NCI-H524 treated with DMSO at 0.1 percent for 48 hours (cell line): ENCODE results near the gene MYH6.
"Not testable (repeated sequence)": the region's sequence is repeated elsewhere in the genome, so short reads cannot be mapped to it uniquely, and the experiment has no call there.

ENCODE experiments used
- DNase-seq: peaks from one replicate; lab custom pipeline; 2025; lab: John Stamatoyannopoulos, UW

The MYH6 gene

DNA sequence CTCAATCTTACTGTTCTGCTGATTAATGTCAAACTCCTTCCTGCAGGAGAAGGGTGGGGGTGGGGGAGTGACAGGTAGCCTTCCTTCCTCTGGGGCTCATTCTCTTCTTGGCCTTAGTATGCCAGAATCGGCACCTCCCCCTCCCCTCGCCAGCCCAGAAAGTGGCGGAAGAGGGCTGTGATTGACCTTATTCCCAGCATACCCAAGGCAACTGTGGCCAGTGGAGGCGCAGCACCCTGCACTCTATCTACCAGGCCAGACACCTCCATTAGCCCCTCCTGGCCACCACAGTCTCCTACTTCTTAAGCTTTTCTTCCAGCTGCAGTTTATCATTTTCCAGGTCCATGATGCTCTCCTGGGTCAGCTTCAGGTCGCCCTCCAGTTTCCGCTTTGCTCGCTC is 15.5 kb downstream of the MYH6 start:
- no peak for DNase-seq

DNA sequence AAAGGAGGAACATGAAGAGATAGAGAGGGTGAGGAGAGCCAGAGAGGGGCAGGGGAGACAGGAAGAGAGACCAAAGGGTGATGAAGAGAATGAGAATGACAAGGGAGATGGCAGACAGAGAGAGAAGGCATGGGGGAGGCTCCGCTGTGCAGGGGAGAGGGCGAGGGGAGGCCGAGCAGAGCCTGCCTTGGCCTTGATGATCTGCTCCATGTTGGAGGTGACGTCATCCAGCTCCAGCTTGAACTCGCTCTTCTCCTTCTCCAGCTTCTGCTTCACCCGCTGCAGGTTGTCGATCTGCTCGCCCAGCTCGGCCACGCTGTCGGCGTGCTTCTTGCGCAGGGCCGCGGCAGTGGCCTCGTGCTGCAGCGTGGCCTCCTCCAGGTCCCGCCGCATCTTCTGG is 18.2 kb downstream of the MYH6 start:
- DNase-seq: not testable (repeated sequence)

DNA sequence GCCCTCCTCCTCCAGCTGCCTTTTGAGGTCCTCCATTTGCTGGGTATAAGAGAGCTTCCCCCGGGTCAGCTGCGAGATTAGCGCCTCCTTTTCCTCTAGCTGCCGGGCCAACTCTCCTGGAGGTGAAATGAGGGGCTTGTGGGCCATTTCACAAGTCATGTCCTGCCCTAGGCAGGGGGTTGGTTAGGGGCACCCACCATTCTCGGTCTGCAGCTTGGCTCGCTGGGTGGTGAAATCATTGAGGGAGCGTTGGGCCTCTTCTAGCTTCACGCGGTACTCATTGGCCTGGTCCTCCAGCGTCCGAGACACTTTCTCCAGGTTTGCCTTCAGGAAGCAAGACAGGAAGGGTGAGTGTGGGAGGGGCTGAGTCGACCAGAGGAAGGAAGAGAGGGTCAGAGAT is 18.7 kb downstream of the MYH6 start:
- DNase-seq: no peak

DNA sequence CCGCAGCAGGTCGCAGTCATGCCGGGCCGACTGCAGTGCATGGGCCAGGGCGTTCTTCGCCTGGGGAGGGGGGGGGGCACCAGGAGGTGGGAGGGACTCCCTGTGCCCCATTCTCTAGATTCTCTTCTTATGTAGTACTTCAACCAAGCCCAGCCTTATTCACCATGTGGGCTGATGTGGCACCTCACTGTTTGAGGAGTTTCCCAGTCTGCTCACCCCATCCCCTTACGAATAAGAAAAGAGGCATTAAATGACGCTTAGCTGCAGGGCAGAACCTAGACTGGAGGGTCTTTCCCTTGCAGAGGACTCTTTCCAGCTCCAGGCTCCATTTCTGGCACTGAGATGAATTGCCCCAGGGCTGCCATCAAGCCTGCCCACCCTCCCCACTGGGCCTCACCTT is 19.1 kb downstream of the MYH6 start:
- DNase-seq: no peak

DNA sequence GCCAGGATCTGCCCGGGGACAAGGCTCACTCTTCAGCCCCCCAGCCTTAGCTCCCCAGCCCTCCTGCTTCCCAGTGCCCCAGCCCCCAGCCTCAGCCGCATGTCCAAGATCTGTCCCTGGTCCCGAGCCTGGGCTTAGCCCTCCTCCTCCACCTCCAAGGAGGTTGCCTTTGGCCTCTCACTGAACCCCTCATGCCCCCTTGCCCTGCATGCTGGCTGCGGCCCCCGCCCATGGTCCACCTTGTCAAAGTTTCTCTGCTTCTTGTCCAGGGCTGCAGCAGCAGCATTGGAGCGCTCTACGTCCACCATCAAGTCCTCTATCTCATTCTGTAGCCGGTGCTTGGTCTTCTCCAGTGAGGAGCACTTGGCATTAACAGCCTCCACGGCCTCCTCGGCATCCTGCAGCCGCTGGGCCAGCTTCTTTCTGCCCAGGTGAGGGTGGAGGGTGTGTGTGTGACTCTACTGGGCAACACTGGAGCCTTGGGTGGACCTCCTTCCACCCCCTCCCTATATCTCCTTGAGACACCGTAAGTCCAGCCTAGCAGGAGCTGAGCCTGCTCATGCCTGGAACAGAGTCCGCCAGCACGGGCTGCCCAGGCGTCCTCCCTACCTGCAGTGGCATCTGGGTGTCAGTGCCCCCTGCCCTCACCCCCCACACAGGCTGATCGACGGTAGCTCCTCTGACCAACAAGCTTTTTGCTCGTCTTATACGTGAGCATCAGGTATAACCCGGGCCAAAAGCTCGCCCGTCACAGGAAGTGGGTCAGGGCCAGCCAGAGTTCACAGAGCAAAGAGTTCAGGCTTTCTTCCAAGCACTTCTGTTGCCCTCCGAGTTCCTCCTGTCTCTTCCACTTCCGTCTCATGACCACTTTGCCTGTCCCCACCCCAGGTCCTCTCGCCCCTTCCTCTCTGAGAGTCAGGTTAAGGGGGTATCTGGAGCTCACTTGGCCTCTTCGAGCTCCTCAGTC is 19.9 kb downstream of the MYH6 start:
- no peak for DNase-seq

DNA sequence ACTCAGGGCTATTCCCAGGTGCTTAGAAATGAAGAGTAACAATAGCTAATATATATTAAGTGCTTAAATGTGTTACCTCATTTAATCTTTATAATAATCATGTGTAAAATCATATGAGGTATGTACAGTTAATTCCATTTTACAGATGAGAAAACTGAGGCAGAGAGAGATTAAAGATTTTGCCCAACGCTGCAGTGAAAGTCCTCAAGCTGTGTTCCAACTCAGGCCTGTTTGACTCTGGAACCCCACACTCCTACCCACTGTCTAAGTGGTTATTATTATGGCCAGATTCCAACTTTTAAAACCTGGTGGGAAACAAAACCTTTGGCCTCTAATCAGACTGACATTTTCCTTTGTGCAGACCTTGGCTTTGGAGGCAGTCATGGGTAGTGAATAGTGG is 21.1 kb downstream of the MYH6 start:
- DNase-seq: no peak

DNA sequence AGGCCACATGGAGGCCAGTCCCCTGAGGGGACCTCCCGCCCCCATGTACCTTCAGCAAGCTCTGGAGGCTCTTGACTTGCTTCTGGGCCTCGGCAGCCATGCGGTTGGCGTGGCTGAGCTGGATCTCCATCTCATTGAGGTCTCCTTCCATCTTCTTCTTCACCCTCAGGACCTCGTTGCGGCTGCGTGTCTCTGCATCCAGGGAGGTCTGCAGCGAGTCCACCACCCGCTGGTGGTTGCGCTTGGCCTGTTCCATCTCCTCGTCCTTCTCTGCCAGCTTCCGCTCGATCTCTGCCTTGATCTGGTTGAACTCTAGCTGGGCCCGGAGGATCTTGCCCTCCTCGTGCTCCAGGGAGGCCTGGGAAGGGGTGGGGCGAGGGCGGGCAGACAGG is 21.8 kb downstream of the MYH6 start:
- DNase-seq: not testable (repeated sequence)

DNA sequence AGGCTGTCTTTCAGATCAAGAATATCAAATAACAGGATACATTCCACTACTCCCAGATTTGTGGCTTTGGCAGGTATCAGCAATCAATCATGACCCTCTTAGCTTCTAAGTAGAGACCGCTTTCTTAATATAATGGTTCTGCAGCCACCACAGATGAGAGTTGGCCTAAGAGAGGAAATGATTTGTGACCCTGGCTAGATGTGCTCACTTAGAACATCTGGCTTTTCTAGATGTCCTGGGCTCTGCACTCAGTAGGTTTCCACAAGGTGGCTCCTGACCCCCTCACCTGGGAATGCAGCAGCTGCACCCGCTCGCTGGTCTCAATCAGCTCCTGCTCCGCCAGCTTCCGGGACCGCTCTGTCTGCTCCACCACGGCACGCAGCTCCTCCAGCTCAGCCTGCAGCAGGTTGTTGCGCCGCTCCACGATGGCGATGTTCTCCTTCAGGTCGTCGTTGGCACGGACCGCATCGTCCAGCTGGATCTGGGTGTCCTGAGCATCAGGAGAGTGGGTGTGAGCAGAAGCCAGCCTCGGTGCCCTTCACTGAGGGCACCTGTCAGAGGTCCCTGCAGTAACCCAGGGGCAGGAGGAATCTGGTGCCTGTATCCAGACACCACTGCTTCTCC is 22.3 kb downstream of the MYH6 start:
- no peak for DNase-seq

DNA sequence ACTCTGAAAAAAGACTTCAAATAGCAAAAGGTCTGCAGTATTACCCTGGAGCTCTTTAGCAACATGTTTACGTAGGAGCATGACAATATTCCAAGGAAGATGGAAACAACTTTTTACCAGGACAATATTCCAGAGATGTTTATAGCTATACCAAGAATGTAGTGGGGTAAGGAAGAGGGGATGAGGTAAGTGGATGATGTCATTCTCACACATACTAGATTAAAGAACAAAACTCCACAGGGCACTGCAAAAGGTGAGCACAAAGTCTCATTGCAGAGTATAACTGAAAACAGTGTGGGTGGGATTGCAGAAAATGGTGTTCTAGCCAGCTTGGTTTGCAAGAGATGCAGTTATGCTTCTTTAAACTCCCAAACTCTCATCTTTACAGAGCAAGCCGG is 22.8 kb downstream of the MYH6 start:
- no peak for DNase-seq

DNA sequence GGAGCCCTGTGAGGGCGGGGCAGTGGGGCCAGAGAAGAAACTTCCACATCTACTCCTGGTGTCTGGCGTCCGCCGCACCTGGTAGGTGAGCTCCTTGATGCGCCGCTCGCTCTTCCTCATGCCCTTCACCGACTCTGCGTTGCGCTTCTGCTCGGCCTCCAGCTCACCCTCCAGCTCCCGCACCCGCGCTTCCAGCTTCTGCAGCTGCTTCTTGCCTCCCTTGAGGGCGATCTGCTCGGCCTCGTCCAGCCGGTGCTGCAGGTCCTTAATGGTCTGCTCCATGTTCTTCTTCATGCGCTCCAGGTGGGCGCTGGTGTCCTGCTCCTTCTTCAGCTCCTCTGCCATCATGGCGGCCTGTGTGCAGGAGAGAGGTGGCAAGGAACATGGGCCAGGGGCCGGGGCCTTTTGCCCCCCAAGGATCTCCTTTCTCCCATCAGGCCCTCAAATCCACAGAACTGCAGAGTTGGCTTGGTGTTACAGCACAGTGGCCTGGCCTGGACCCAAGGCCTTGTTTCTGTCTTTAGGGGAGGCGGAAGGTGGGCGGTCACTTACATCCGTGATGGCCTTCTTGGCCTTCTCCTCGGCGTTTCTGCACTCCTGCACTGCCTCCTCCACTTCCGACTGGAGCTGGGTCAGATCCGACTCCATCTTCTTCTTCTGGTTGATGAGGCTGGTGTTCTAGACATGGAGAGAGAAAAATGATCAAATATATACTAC is 23.6 kb downstream of the MYH6 start:
- no peak for DNase-seq

DNA sequence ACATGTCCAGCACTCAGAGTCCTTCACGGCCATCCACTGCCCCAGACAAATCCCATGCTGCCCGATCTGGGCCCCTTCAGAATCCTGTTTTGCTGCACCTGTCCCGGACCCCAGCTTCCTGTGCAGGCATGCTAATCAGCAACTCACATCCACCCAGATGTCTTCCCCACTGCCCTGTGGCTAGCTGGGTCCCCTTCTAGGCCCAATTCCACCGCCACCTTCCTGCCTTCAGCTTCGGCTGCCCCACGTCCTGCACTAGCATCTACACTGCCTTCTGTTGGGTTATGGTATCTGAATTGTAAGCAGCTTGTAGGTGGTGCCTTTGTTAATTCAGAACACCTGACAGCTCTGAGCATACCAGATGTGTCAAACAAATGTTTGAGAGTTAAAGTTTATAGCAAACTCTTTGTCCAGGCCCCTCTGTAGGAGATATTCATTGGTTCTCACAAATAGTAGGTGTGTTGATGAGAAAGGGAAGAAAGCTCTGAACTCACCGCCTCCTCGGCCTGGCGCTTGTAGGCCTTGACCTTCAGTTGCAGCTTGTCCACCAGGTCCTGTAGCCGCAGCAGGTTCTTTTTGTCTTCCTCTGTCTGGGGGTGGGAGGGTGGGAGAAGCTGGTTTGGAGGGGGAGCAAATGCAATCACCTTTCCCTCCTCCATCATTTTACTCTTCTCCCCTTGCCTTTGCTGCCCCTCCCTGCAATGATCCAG is 25.2 kb downstream of the MYH6 start:
- DNase-seq: no peak

DNA sequence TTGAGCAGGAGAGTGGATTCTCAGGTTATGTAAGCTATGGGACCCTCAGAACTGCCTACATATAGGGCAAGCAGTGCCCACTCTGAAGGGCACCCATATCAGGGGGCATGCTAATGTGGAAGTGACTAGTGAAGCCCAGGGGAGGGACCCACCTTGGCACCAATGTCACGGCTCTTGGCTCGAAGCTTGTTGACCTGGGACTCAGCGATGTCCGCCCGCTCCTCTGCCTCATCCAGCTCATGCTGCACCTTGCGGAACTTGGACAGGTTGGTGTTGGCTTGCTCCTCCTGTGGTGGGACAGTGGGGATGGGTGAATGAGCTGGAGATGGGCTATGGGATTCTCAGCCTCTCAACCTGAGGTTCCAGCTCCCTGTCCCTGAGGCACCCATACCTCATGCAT is 25.8 kb downstream of the MYH6 start:
- DNase-seq: no peak

DNA sequence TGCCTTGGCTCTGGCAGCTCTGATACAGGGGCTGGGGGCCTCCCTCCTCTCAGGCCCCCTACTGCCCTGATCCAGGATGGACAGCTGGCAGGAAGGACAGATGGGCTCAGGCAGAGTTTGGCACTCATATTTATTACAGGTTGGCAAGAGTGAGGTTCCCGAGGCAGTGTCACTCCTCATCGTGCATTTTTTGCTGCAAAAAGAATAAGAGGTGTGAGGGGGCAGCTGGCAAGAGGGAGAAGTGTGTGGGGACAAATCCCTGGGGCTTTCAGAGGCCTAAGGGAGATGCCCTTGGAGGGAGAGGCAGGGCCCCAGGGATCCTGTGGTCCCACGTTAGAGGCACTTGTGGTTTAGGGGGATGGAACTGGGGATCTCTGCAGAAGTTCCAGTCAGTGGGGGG is 26.2 kb downstream of the MYH6 start:
- no peak for DNase-seq

DNA sequence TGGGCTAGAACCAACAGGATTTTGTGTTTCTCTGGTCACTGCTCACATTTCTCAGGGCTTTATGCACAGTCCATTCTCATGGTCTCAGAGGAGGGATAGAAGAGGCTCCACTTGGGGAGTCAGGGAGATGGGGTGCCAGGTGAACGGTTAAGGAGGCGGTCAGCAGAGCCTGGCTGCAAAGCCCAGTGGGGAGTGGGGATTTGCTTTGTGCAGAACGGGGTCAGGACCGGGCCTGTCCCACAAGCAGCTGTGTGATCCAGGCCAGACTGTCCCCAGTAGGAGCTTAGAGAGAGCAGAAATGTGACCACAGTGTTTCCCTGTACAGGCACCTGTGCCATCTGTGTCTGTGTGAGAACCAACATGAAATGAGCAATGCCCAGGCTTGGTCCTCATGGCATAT is 27.1 kb downstream of the MYH6 start:
- no peak for DNase-seq

DNA sequence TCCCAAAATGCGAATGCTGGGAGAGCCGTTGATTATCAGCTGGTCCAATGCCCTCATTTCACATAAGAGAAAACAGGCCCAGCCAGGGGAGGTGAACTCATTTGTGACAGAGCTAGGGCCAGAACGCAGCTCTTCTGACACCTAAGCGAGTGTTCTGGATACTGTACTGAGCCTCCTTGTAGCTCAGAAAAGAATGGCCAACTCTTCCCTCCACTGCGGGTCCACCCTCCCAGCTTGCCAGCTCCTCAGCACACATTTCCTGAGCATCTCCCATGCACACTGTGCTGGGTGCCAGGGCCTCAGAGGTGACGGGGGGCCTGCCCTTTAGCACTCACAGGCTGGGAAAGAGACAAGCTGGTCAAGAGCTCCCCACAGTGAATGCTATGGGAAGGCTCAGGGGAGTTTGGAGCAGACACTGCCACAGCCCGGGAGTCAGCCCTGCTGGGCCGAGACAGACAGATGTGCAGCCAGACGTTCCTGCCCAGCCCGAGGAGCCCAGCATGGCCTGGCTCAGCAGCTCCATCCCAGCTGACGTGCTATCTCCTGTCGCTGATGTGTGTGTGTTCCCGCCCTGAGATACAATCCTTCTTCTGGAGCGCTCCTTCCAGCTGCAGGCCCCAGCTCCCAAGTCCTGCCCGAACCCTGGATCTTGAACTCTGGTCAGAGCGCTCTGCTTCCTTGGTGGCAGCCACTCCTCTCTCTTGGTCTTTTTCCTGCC is 27.7 kb downstream of the MYH6 start:
- no peak for DNase-seq

DNA sequence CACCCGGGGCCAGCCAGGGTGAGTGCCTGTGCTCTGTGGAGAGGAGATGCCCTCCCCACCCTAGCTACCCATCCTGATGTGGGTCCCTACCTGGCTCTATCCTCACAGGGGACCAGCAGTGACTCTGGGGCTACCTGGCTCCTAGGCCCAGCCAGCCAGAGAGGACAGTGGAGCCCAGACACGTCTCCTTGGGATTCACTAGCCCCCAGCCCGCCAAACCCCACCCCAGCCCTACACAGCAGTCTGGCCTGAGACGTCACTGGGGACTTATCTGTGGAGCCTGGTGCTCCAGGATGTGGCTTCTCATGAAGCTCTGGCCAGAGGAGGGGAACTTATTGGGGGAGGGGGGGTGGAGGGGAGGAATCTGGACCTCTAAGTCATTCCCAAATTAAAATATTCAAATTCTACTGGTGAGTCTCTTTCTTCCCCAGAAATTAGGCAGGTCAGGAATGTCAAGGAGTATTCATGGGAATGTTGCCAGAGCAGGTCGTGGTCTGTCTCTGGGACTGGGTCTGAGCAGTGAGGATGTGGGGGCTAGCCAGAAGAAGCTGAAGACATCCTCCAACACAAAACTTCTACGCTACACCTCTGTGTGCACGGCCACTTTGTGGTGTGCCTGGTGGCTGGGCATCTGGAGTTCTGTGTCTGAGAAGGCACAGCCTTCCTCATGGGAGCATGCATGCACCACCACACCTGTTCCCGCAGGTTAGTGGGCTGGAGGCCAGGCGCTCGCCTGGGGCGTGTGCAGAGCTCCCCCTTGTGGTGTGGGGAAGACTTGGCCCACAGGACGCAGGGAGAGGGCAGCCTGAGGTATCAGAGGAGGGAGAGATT is 28.5 kb downstream of the MYH6 start:
- DNase-seq: peak; percentile 3

DNA sequence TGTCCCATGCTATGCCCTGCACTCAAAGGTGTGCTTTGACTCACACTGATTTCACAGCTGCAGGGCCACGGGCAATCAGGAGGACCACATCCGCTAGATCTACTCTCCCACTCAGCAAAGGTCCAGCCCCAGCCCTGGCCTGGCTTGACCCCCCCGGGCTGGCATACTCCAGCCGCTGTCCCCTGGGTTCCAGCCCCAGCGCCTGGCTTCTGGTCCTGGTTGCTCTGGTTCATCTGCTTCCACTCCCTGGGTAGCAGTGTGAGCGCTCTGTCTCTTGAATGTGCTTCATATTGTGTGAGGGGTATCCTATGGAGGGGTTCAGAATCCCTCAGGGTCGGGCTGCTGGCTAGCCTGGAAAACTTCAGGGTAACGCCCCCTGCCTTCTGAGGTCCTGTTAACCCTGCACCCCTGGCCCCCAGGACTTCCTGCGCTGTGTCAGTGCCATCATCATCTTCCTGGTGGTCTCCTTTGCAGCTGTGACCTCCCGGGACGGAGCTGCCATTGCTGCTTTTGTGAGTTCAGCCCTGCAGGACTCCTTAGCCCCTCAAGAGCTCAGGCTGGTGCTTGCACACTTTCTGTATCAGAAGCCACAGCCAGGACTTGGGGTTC is 29.4 kb downstream of the MYH6 start:
- DNase-seq: no peak

DNA sequence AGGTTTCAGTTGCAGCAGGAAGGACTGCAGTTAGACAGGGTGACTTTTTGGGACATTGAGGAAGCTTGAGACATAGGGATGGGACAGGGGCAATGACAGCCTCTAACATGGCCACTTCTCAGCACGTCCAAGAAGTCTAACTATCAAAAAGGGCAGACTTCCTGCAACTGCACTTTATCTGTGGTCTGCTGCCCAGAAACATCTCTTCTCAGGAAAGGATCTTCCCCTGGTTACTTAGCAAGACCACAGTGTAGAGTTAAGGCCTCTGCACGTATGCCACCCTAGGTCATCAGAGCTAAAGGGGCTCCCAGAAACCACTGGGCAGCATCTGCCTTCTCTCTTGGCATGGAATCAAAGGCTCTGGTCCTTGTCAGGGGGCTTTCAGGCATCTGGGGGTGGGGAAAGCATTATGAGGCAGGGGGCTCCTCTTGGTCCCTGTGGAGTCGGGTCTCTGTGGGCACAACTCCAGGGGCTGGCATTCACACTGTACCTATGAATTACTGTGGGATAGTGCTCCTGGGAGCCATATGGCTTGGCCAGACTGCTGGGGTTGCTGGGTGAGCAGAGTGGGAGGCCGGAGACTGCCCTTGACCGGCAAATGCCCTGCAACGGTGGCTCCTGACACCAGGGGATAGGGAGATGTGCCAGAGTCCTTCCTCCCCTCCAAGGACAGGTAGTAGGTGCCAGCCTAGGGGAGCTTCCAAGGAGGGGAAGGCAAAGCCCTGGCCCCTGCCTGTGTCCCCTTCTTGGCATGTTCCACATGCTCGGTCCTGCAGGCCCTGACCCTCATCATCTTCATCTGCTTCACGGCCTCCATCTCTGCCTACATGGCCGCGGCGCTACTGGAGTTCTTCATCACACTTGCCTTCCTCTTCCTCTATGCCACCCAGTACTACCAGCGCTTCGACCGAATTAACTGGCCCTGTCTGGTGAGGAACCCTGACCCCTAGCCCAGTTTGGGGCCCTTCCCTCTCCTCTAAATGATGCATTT is 30.2 kb downstream of the MYH6 start:
- no peak for DNase-seq

DNA sequence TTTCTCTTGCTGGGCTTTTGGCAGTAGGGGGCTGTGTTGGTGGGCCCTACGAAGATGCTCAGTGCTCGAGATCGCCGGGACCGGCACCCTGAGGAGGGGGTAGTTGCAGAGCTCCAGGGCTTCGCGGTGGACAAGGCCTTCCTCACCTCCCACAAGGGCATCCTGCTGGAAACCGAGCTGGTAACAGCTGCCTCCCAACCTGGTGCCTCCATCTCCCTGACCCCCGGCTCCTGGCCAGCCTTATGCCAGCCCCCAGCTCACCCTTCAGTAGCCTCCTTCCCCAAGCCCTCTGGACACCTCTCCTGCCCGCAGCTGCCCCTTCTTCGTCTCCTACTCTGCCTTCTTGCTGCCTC is 30.9 kb downstream of the MYH6 start:
- no peak for DNase-seq
